Activated naive CD4-positive, alpha-beta T cell treated with anti-CD3 and anti-CD28 coated beads, Interleukin-2, amount 10 ng/mL, durations not matched to agents 7 days and 5 days (primary cell): ENCODE data around the gene DPM1.

Experiments
- CTCF ChIA-PET: fragments of 350-600 bp; sonication (Branson Sonifier 250); formaldehyde crosslinking; loops from one replicate; lab custom pipeline; 2021; ENCODE audit warnings: antibody characterized with exemption; lab: Charles Lee
- DNase-seq: peaks from one replicate; pipeline ENCODE4 v3.0.0-alpha.2; 2020
- H3K27ac Mint-ChIP-seq: one replicate; pipeline ENCODE4 v1.8.0; 2021; ENCODE audit warnings: mild to moderate bottlenecking, moderate library complexity, mixed read lengths
- H3K27me3 Mint-ChIP-seq: one replicate; pipeline ENCODE4 v1.8.0; 2021; ENCODE audit warnings: mild to moderate bottlenecking, mixed read lengths
- H3K36me3 Mint-ChIP-seq: one replicate; pipeline ENCODE4 v1.8.0; 2021; ENCODE audit warnings: mixed read lengths
- H3K4me1 Mint-ChIP-seq: one replicate; pipeline ENCODE4 v1.8.0; 2021; ENCODE audit warnings: mixed read lengths
- H3K4me3 Mint-ChIP-seq: one replicate; pipeline ENCODE4 v1.8.0; 2021; ENCODE audit warnings: mild to moderate bottlenecking, moderate library complexity, mixed read lengths
- H3K9me3 Mint-ChIP-seq: one replicate; pipeline ENCODE4 v1.8.0; 2021; ENCODE audit warnings: mixed read lengths

DPM1 gene

GRCh38 chr20:50892394-50892793 is 65.9 kb downstream of the DPM1 start:
- H3K27ac Mint-ChIP-seq, result no peak overlapping the region
- CTCF ChIA-PET, result interaction anchor here (1.3 to 3.8 kb wide), 3 partner anchors 11 to 98 kb away, joined by 5 to 13 read pairs (median 8); partner anchors contain the start of gene BCAS4
- H3K4me3 Mint-ChIP-seq, result no peak overlapping the region
- H3K4me1 Mint-ChIP-seq, result no peaks in the 10 kb centered on the region
- no peaks in the 10 kb centered on the region for H3K27me3 Mint-ChIP-seq
- no peaks in the 10 kb centered on the region for H3K9me3 Mint-ChIP-seq
- no peak for DNase-seq
- peaks cover 56% of the 10 kb centered on the region for H3K36me3 Mint-ChIP-seq

DNA sequence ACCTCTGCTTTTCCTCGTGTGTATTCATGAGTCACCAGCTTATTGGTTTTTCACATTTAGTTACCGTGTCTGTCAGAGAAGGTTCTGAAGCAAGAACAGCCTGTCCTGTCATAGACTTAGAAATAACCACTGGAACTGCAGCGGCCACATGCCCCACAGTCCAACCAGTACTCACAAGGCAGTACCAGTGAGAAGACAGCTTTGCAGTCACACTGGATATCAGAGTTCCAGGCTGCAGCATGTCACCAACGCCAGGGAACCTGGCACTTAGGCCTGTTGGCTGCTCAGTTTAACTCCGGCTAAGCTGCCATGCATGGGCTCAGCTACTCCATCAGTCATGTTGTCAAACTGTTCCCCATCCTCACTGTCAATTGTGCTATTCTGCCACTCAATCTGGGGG is 67.2 kb downstream of the DPM1 start:
- no peaks in the 10 kb centered on the region for H3K4me1 Mint-ChIP-seq
- no peak overlapping the region for H3K4me3 Mint-ChIP-seq
- H3K27ac Mint-ChIP-seq, result no peak overlapping the region
- no peak for DNase-seq
- no peaks in the 10 kb centered on the region for H3K9me3 Mint-ChIP-seq
- H3K27me3 Mint-ChIP-seq, result no peaks in the 10 kb centered on the region
- H3K36me3 Mint-ChIP-seq, result peaks cover 54% of the 10 kb centered on the region
- CTCF ChIA-PET, result interaction anchor here (2.4 to 3.8 kb wide), 2 partner anchors 38 to 97 kb away, joined by 8 to 13 read pairs; partner anchors contain the start of gene BCAS4

GRCh38 chr20:50887576-50887975 is 70.8 kb downstream of the DPM1 start:
- Mint-ChIP-seq H3K9me3 (no peaks in the 10 kb centered on the region), H3K27ac (no peak overlapping the region), H3K27me3 (no peaks in the 10 kb centered on the region), H3K4me1 (no peaks in the 10 kb centered on the region), H3K4me3 (no peak overlapping the region), H3K36me3 (peaks cover 36% of the 10 kb centered on the region)
- CTCF ChIA-PET, result no interaction called here
- DNase-seq, result no peak

DNA sequence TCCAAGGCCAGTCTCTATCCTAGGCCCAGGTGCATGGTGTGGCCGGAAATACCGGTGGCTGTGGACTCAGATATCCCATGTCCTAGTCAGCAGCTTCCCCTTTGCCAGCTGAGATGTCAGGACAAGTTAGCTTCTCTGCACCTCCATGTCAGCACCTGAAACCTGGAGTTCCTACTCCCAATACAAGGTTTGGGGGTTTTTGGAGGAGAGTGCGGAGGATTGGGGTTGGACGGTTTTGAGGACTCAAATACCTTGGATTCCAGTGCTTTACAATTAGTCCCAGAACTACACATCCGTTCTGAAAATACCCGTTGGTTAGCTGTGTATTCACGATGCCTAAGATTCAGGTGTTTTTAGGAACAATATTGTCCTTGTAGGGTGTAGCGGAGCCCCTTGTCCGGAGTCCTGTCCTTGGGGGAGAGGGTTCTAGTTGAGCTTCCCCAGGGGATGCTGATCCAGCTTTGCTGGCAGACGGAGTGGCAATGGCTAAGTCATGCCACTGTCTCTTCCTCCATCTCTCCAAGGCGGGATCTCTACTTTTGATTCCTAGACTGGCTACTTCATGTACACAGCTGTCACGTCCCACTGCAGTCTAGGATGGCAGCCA is 72.0 kb downstream of the DPM1 start:
- no peak overlapping the region for H3K27ac Mint-ChIP-seq
- no peak overlapping the region for H3K4me3 Mint-ChIP-seq
- DNase-seq, result no peak
- H3K36me3 Mint-ChIP-seq, result peaks cover 23% of the 10 kb centered on the region
- no peaks in the 10 kb centered on the region for H3K9me3 Mint-ChIP-seq
- H3K4me1 Mint-ChIP-seq, result no peaks in the 10 kb centered on the region
- CTCF ChIA-PET, result interaction anchor here (3.9 kb wide), 1 partner anchor 43 kb away, joined by 14 read pairs; no protein-coding TSS in a partner anchor
- no peaks in the 10 kb centered on the region for H3K27me3 Mint-ChIP-seq

DNA sequence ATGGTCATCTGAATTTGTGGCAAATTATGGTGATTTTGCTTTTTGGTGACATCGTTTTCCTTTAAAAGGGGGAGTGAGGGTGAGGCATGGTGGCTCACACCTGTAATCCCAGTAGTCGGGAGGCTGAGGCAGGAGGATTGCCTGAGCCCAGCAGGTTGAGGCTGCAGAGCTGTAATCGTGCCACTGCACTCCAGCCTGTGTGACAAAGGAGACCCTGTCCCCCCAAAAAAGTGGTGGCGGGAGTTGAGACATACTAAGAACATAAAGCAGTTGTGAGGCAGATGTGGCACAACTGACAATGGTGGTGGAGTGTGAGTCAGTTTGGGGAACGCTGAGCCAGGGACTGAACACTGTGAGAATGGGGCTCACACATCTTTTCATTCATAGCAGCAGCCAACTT is 72.6 kb downstream of the DPM1 start:
- CTCF ChIA-PET, result interaction anchor here (3.9 kb wide), 1 partner anchor 44 kb away, joined by 14 read pairs; no protein-coding TSS in a partner anchor
- no peak overlapping the region for H3K27ac Mint-ChIP-seq
- H3K4me1 Mint-ChIP-seq, result no peaks in the 10 kb centered on the region
- no peak for DNase-seq
- peaks cover 23% of the 10 kb centered on the region for H3K36me3 Mint-ChIP-seq
- no peaks in the 10 kb centered on the region for H3K27me3 Mint-ChIP-seq
- H3K4me3 Mint-ChIP-seq, result no peak overlapping the region
- H3K9me3 Mint-ChIP-seq, result no peaks in the 10 kb centered on the region

GRCh38 chr20:50885068-50885467 is 73.3 kb downstream of the DPM1 start:
- Mint-ChIP-seq H3K27ac (no peak overlapping the region), H3K4me1 (no peaks in the 10 kb centered on the region), H3K36me3 (peaks cover 20% of the 10 kb centered on the region), H3K9me3 (no peaks in the 10 kb centered on the region), H3K4me3 (no peak overlapping the region), H3K27me3 (no peaks in the 10 kb centered on the region)
- no peak for DNase-seq
- CTCF ChIA-PET, result interaction anchor here (1.3 to 3.9 kb wide), 2 partner anchors 44 to 91 kb away, joined by 3 to 14 read pairs; no protein-coding TSS in a partner anchor
